ENCODE results near the gene KLHDC4. TPM values are rescaled to one million over a fixed set of nuclear protein-coding genes. Genes with fewer than 3 reads are reported as not detected.

Gene KLHDC4
- total and polyA plus RNA-seq, 11 donors: 6.8 to 20.5 (median 14.3) TPM

DNA sequence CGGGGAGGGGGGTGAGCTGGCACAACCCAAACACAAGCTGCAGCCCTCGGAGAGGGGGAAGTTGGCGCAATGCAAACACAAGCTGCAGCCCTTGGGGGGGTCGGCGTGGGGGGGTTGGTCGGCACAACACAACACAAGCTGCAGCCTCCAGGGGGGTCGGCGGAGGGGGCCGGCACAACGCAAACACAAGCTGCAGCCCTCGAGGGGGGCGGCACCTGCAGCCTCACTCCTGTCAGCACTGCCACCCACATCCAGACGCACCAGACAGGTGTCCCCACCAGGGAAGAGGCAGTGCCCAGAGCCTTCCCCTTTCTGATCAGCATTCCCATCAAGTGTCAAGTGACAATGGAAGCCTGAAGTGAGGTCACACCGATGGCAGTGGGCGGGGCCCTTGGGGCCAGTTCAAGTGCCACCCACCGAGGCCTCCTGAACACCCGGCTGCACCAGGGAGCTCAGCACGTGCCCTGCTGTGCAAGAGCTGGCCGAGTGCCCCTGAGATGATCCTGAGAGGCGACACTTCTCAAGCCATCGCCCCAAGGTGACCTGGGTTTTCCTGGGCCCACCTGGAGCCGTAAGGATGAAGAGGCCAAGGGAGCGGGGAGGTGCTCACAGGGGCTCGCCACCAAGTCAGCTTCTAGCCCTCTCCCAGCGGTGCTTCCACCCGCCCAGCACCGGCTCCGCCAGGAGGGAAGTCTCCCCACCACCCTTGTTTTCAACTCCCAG lies 59.3 kb downstream of the KLHDC4 start:
- TF ChIP-seq POLR2A (IDR thresholded peaks at IDR 0.05): no peak
- TF ChIP-seq, protein P1, sequence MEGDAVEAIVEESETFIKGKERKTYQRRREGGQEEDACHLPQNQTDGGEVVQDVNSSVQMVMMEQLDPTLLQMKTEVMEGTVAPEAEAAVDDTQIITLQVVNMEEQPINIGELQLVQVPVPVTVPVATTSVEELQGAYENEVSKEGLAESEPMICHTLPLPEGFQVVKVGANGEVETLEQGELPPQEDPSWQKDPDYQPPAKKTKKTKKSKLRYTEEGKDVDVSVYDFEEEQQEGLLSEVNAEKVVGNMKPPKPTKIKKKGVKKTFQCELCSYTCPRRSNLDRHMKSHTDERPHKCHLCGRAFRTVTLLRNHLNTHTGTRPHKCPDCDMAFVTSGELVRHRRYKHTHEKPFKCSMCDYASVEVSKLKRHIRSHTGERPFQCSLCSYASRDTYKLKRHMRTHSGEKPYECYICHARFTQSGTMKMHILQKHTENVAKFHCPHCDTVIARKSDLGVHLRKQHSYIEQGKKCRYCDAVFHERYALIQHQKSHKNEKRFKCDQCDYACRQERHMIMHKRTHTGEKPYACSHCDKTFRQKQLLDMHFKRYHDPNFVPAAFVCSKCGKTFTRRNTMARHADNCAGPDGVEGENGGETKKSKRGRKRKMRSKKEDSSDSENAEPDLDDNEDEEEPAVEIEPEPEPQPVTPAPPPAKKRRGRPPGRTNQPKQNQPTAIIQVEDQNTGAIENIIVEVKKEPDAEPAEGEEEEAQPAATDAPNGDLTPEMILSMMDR (IDR thresholded peaks at IDR 0.05): no peak
- no peak for DNase-seq
- ATAC-seq: no peak
- no peaks in the 10 kb centered on the region for H3K9me3 ChIP-seq
- no peak overlapping the region for H3K4me3 ChIP-seq
- no peak overlapping the region for H3K27ac ChIP-seq
- H3K36me3 ChIP-seq: peaks cover 0 to 64% (median 39%) of the 10 kb centered on the region in 9 donors
- H3K27me3 ChIP-seq: no peaks in the 10 kb centered on the region
- H3K4me1 ChIP-seq: peaks cover 0 to 15% (median 0%) of the 10 kb centered on the region in 12 donors
- 78 to 84% (median 81%) methylated on average over 18 to 28 of the region's 28 CpGs for WGBS, 4 donors
- intact Hi-C loops (cut with DNase I): no loop called here

DNA sequence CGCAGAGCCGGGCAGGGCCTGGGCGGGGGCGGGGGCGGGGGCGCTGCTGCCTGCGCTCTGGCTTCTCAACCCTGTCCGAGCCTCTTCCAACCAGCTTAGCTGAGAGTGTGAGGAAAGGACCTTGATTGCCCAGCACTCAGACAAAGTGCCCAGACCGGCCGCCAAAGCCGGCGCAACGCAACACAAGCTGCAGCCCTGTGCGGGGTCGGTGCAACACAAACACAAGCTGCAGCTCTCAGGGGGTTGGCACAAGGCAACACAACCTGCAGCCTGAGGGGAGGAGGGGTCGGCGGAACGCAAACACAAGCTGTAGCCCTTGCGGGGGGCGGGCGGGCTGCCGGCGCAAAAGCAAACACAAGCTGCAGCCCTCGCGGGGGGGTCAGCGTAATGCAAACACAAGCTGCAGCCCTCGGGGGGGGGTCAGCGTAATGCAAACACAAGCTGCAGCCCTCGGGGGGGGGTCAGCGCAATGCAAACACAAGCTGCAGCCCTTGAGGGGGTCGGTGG lies 60.0 kb downstream of the KLHDC4 start:
- Histone ChIP-seq H3K36me3 (peaks cover 0 to 61% (median 39%) of the 10 kb centered on the region in 9 donors), H3K4me3 (no peak overlapping the region), H3K4me1 (peaks cover 0 to 15% (median 0%) of the 10 kb centered on the region in 12 donors), H3K27ac (no peak overlapping the region), H3K9me3 (no peaks in the 10 kb centered on the region), H3K27me3 (no peaks in the 10 kb centered on the region)
- intact Hi-C loops (cut with DNase I): no loop called here
- TF ChIP-seq, protein P1 (IDR thresholded peaks at IDR 0.05): no peak
- TF ChIP-seq POLR2A (IDR thresholded peaks at IDR 0.05): no peak
- WGBS, 4 donors: 76 to 83% (median 78%) methylated on average over 21 to 31 of the region's 31 CpGs
- no peak for DNase-seq
- ATAC-seq: no peak

DNA sequence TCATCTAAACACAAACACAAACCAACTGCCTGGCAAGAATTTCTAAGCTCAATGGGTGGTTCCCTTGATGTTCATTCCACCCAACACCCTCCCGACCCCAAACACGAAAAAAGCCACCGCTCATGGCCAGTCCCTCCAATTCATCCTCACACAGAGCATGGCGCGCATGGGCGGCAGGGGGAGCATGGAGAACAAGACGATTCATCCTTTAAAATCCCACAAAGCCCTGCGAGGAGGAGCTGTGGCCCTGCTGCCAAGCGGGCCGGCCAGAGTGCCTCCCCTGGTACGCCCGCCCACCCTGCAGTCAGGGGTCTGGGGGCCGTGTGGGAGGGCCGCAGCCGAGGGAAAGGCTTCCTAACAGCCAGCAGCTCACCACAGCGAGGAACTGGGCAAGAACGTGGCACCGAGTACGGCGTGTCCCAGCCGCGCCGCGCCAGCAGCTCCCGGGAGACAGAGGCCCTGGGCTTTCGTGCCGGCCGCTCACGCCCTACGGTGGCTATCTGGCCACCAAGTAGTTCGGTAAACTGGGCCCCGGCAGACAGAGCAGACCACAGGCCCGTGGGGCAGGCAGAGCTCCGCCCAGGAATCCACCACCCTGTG lies 60.9 kb downstream of the KLHDC4 start:
- ATAC-seq: no peak
- intact Hi-C loops (cut with DNase I): loop anchor here in 1 of 10 donors (5.0 kb wide), 1 partner anchor 118 kb away; no protein-coding TSS in a partner anchor

More for the DNA sequence above, 60.9 kb downstream of the KLHDC4 start:
- WGBS, 4 donors: 92 to 96% (median 95%) methylated on average over 19 to 34 of the region's 34 CpGs
- no peaks in the 10 kb centered on the region for H3K9me3 ChIP-seq
- peaks cover 0 to 15% (median 0%) of the 10 kb centered on the region in 12 donors for H3K4me1 ChIP-seq
- peaks cover 0 to 53% (median 30%) of the 10 kb centered on the region in 9 donors for H3K36me3 ChIP-seq
- no peak for TF ChIP-seq POLR2A (IDR thresholded peaks at IDR 0.05)
- TF ChIP-seq, protein P1 (IDR thresholded peaks at IDR 0.05): no peak
- no peak overlapping the region for H3K4me3 ChIP-seq
- no peak overlapping the region for H3K27ac ChIP-seq
- no peaks in the 10 kb centered on the region for H3K27me3 ChIP-seq
- DNase-seq: no peak
